ENCODE measurements around the gene CEP164. TPM values are rescaled to one million over a fixed set of nuclear protein-coding genes. Genes with fewer than 3 reads are reported as not detected.

CEP164 gene
- polyA plus RNA-seq, 1 donor from 2014 or later: 27.4 TPM

- no peaks in the 10 kb centered on the region for H3K9me3 ChIP-seq (ENCODE audit: low read length)
- no peaks in the 10 kb centered on the region for H4K20me1 ChIP-seq (ENCODE audit: insufficient read depth)
- no peaks in the 10 kb centered on the region for H3K36me3 ChIP-seq (ENCODE audit: insufficient read depth, low read length)
- H3K4me2 ChIP-seq (ENCODE audit: low read length): no peak overlapping the region
- no peaks in the 10 kb centered on the region for H3F3A ChIP-seq (ENCODE audit: insufficient read depth, low read length, poor library complexity, severe bottlenecking)
- H3K9me2 ChIP-seq (ENCODE audit: insufficient read depth, low read length): no peaks in the 10 kb centered on the region
- no peak for TF ChIP-seq MXI1 (conservative IDR thresholded peaks at IDR 0.05; ENCODE audit: poor library complexity, severe bottlenecking)
- TF ChIP-seq EZH2 (IDR thresholded peaks at IDR 0.05; ENCODE audit: borderline replicate concordance, insufficient read depth, low read length, poor library complexity, severe bottlenecking): no peak
- TF ChIP-seq TAF1 (IDR thresholded peaks at IDR 0.05; ENCODE audit: low read depth): no peak
- TF ChIP-seq RAD21 (conservative IDR thresholded peaks at IDR 0.05): no peak
- TF ChIP-seq CTCF (IDR thresholded peaks at IDR 0.05; ENCODE audit: poor library complexity, severe bottlenecking): no peak
- TF ChIP-seq POLR2AphosphoS5 (IDR thresholded peaks at IDR 0.05): no peak
- TF ChIP-seq EP300 (conservative IDR thresholded peaks at IDR 0.05; ENCODE audit: poor library complexity, severe bottlenecking): no peak
- TF ChIP-seq REST (IDR thresholded peaks at IDR 0.05; ENCODE audit: borderline replicate concordance): no peak
- TF ChIP-seq SMC3 (conservative IDR thresholded peaks at IDR 0.05; ENCODE audit: poor library complexity): no peak
- no peak overlapping the region for H3K9ac ChIP-seq (ENCODE audit: low read length)
- H2AFZ ChIP-seq (ENCODE audit: low read depth, low read length): no peak overlapping the region
- H3K79me2 ChIP-seq (replicated peaks; ENCODE audit: insufficient read depth, low read length): no peaks in the 10 kb centered on the region
- no peaks in the 10 kb centered on the region for H3K27me3 ChIP-seq (ENCODE audit: insufficient read depth, low read depth, low read length)
- H3K27ac ChIP-seq (ENCODE audit: low read length): no peak overlapping the region
- H3K4me3 ChIP-seq (ENCODE audit: low read length): no peak overlapping the region
Measured at GRCh38 chr11:117298195-117298594, 29.5 kb upstream of the CEP164 start.

GRCh38 chr11:117299351-117300282 lies 28.0 kb upstream of the CEP164 start:
- Histone ChIP-seq H3K36me3 (ENCODE audit: insufficient read depth, low read length) (no peaks in the 10 kb centered on the region), H3K9ac (ENCODE audit: low read length) (no peak overlapping the region), H4K20me1 (ENCODE audit: insufficient read depth) (no peaks in the 10 kb centered on the region), H3K4me3 (ENCODE audit: low read length) (no peak overlapping the region), H2AFZ (ENCODE audit: low read depth, low read length) (no peak overlapping the region), H3K4me2 (ENCODE audit: low read length) (no peak overlapping the region), H3K27ac (ENCODE audit: low read length) (no peak overlapping the region), H3K9me3 (ENCODE audit: low read length) (no peaks in the 10 kb centered on the region), H3K79me2 (replicated peaks; ENCODE audit: insufficient read depth, low read length) (no peaks in the 10 kb centered on the region), H3K27me3 (ENCODE audit: insufficient read depth, low read depth, low read length) (no peaks in the 10 kb centered on the region), H3F3A (ENCODE audit: insufficient read depth, low read length, poor library complexity, severe bottlenecking) (no peaks in the 10 kb centered on the region), H3K9me2 (ENCODE audit: insufficient read depth, low read length) (no peaks in the 10 kb centered on the region)
- no peak for TF ChIP-seq SMC3 (conservative IDR thresholded peaks at IDR 0.05; ENCODE audit: poor library complexity)
- TF ChIP-seq TAF1 (IDR thresholded peaks at IDR 0.05; ENCODE audit: low read depth): no peak
- TF ChIP-seq MXI1 (conservative IDR thresholded peaks at IDR 0.05; ENCODE audit: poor library complexity, severe bottlenecking): no peak
- TF ChIP-seq EZH2 (IDR thresholded peaks at IDR 0.05; ENCODE audit: borderline replicate concordance, insufficient read depth, low read length, poor library complexity, severe bottlenecking): no peak
- TF ChIP-seq CTCF (IDR thresholded peaks at IDR 0.05; ENCODE audit: poor library complexity, severe bottlenecking): no peak
- no peak for TF ChIP-seq REST (IDR thresholded peaks at IDR 0.05; ENCODE audit: borderline replicate concordance)
- TF ChIP-seq RAD21 (conservative IDR thresholded peaks at IDR 0.05): no peak
- no peak for TF ChIP-seq EP300 (conservative IDR thresholded peaks at IDR 0.05; ENCODE audit: poor library complexity, severe bottlenecking)
- TF ChIP-seq POLR2AphosphoS5 (IDR thresholded peaks at IDR 0.05): no peak
